NCI-H524 (cell line): ENCODE measurements around the gene SLFNL1.
A peak's percentile ranks its signal among the peaks of the same experiment; 100 is the strongest.

Source experiments
- DNase-seq, 2 experiments: peaks; one replicate each; lab custom pipeline; 2025; lab: John Stamatoyannopoulos, UW

Gene SLFNL1

GRCh38 chr1:40986328-40986783, 35.2 kb downstream of the SLFNL1 start:
- no peak for DNase-seq

GRCh38 chr1:40985875-40986274, 35.6 kb downstream of the SLFNL1 start:
- DNase-seq: no peak

GRCh38 chr1:40985161-40985560, 36.4 kb downstream of the SLFNL1 start:
- DNase-seq: peak; percentile 79 to 94

- DNase-seq: no peak
Measured at GRCh38 chr1:40984531-40984930, 37.0 kb downstream of the SLFNL1 start.

- DNase-seq: no peak
Measured at GRCh38 chr1:40984066-40984465, 37.5 kb downstream of the SLFNL1 start.

GRCh38 chr1:40983286-40983685, 38.2 kb downstream of the SLFNL1 start:
- DNase-seq: no peak

GRCh38 chr1:40982721-40983120, 38.8 kb downstream of the SLFNL1 start:
- no peak for DNase-seq

GRCh38 chr1:40981691-40982448, 39.7 kb downstream of the SLFNL1 start:
- no peak for DNase-seq

GRCh38 chr1:40980453-40981121, 40.9 kb downstream of the SLFNL1 start:
- peak in 1 of 2 experiments; percentile 16 for DNase-seq

GRCh38 chr1:40980068-40980452, 41.5 kb downstream of the SLFNL1 start:
- DNase-seq: no peak

- peak; percentile 80 to 92 for DNase-seq
Measured at GRCh38 chr1:40979241-40980067, 42.1 kb downstream of the SLFNL1 start, which contains the start of gene CTPS1. CTPS1 (plus strand) TSS chr1:40979696; CDS start chr1:40983291, 3,595 bp downstream.

- DNase-seq: no peak
Measured at GRCh38 chr1:40978886-40979240, 42.7 kb downstream of the SLFNL1 start.

GRCh38 chr1:40977716-40978115, 43.8 kb downstream of the SLFNL1 start:
- no peak for DNase-seq

- DNase-seq: no peak
Measured at GRCh38 chr1:40976952-40977690, 44.4 kb downstream of the SLFNL1 start.

- DNase-seq: no peak
Measured at GRCh38 chr1:40974945-40975344, 46.6 kb downstream of the SLFNL1 start.

- no peak for DNase-seq
Measured at GRCh38 chr1:40973912-40974311, 47.6 kb downstream of the SLFNL1 start.

- no peak for DNase-seq
Measured at GRCh38 chr1:40971966-40972365, 49.6 kb downstream of the SLFNL1 start.

- no peak for DNase-seq
Measured at GRCh38 chr1:40969445-40969844, 52.1 kb downstream of the SLFNL1 start.

GRCh38 chr1:40966417-40966816, 55.1 kb downstream of the SLFNL1 start:
- DNase-seq: no peak
